ENCODE data around the gene MTX2. TPM values are rescaled to one million over a fixed set of nuclear protein-coding genes. Genes with fewer than 3 reads are reported as not detected.

Gene MTX2
- total RNA-seq, 4 donors from 2014 or later, result 17.6 to 33.1 (median 28.9) TPM

DNA sequence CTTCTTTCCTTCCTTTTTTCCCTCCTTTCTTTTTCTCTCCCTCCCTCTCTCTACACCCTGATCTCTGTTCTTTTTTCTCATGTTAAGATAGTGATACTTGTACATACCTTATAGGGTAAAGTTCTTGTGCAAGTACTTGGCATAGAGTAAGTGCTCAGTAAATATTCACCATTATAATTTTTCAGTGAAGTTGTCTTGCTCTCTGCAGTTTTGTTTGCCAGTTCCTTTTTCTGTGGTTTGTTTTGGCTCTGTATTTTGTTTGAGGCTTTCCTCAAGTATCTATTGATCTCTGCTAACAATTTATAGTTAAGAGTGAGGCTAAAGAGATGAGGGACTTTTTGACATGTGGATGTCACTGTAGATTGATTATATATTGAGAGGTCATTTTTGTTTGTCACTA lies 48.0 kb downstream of the MTX2 start:
- H3K9me3 ChIP-seq, result no peaks in the 10 kb centered on the region
- H3K27ac ChIP-seq, result no peak overlapping the region
- H3K27me3 ChIP-seq, result no peaks in the 10 kb centered on the region
- H3K4me1 ChIP-seq, result no peaks in the 10 kb centered on the region
- H3K36me3 ChIP-seq, result peaks cover 0 to 5% (median 0%) of the 10 kb centered on the region in 3 donors
- no peak overlapping the region for H3K4me3 ChIP-seq
- TF ChIP-seq, protein P1, sequence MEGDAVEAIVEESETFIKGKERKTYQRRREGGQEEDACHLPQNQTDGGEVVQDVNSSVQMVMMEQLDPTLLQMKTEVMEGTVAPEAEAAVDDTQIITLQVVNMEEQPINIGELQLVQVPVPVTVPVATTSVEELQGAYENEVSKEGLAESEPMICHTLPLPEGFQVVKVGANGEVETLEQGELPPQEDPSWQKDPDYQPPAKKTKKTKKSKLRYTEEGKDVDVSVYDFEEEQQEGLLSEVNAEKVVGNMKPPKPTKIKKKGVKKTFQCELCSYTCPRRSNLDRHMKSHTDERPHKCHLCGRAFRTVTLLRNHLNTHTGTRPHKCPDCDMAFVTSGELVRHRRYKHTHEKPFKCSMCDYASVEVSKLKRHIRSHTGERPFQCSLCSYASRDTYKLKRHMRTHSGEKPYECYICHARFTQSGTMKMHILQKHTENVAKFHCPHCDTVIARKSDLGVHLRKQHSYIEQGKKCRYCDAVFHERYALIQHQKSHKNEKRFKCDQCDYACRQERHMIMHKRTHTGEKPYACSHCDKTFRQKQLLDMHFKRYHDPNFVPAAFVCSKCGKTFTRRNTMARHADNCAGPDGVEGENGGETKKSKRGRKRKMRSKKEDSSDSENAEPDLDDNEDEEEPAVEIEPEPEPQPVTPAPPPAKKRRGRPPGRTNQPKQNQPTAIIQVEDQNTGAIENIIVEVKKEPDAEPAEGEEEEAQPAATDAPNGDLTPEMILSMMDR (IDR thresholded peaks at IDR 0.05), result no peak
- no peak for TF ChIP-seq POLR2A (IDR thresholded peaks at IDR 0.05)
- DNase-seq, result no peak

DNA sequence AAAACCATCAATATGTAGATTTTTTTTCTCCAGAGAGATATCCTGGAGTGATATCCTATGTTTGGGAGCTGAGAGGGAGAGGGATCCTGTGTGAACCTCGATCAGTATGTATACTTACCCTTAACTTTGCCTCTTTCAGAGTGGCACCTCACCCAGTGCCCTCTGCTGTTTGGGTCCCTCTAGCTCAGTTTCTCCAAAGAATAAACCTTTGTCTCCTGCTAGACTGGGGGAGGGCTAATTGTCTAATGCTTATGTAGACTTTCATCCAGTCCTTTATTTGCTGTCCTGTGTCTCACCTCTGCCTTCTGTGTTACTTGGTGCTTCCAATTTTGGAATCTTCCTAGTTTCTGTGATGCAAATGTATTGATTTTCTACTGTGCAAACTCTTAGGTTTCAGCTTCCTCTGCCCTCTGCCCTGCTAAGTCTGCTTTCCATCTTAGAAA lies 48.4 kb downstream of the MTX2 start:
- H3K9me3 ChIP-seq, result no peaks in the 10 kb centered on the region
- no peaks in the 10 kb centered on the region for H3K27me3 ChIP-seq
- DNase-seq, result no peak
- no peak overlapping the region for H3K27ac ChIP-seq
- no peaks in the 10 kb centered on the region for H3K4me1 ChIP-seq
- H3K36me3 ChIP-seq, result peaks cover 0 to 5% (median 0%) of the 10 kb centered on the region in 3 donors
- no peak overlapping the region for H3K4me3 ChIP-seq
- TF ChIP-seq POLR2A (IDR thresholded peaks at IDR 0.05), result no peak
- TF ChIP-seq, protein P1 (IDR thresholded peaks at IDR 0.05), result no peak

DNA sequence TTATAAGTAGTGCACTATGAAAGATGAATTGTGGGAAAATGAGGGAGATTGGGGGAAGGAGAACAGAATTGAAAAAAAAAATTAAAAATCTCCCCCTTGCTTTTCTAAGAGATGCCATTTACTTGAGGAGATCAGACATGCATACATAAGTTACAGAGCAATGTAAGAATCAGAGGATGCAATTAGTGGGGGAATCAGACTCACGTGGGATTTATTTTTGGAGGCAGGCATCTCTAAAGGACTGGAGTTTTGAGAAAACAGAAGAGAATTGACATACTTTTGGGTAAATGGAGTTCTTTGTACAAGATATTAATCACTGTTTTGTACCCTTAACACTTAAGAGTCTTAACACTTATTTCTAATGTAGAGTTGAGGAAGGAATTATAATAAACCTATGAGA lies 52.7 kb downstream of the MTX2 start:
- no peak overlapping the region for H3K27ac ChIP-seq
- H3K4me3 ChIP-seq, result no peak overlapping the region
- no peaks in the 10 kb centered on the region for H3K9me3 ChIP-seq
- no peak for DNase-seq
- no peaks in the 10 kb centered on the region for H3K36me3 ChIP-seq
- no peaks in the 10 kb centered on the region for H3K27me3 ChIP-seq
- no peaks in the 10 kb centered on the region for H3K4me1 ChIP-seq
- TF ChIP-seq POLR2A (IDR thresholded peaks at IDR 0.05), result no peak
- TF ChIP-seq, protein P1 (IDR thresholded peaks at IDR 0.05), result no peak

DNA sequence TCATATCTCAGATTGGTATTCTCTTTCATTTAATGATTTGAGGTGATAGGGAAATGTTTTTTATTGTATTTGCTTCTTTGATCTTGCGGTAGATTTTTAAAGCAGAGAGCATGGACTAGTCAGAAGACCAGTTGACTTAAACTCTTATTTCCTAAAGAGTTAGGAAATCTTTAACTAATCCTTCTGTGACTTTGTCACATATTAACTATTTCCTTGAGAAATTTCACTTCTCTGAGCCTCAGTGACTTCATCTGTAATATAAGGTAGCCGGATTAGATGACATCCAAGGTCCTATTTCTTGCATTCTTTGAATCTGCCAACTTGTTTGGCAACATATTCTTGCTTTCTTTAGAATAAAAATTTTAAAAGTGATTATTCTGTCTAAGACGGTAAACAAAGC lies 55.6 kb downstream of the MTX2 start:
- Histone ChIP-seq H3K4me3 (no peak overlapping the region), H3K27me3 (no peaks in the 10 kb centered on the region), H3K4me1 (no peaks in the 10 kb centered on the region), H3K9me3 (no peaks in the 10 kb centered on the region), H3K27ac (no peak overlapping the region), H3K36me3 (peaks cover 0 to 13% (median 0%) of the 10 kb centered on the region in 3 donors)
- no peak for DNase-seq
- TF ChIP-seq, protein P1 (IDR thresholded peaks at IDR 0.05), result no peak
- TF ChIP-seq POLR2A (IDR thresholded peaks at IDR 0.05), result no peak

DNA sequence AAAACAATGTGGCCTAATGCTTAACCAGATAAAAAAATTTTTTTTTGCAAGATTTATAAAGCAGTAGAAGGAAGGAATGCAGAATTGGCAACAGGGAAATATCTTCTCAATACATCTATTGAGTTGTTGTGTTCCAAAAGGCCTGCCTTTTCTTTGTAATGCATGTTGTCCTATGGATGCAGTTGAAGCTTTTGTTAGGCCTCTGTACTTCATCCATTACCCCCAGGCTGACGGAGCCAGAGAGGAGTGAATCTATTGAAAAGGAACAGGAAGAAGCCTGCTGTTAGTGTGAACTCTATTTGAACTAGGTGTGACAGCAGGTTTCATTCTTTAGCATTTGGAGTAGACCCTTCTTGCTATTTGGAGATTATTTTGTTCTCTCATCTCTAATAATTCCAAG lies 56.5 kb downstream of the MTX2 start:
- TF ChIP-seq, protein P1 (IDR thresholded peaks at IDR 0.05), result no peak
- no peak for TF ChIP-seq POLR2A (IDR thresholded peaks at IDR 0.05)
- no peak for DNase-seq
- no peaks in the 10 kb centered on the region for H3K9me3 ChIP-seq
- H3K4me1 ChIP-seq, result no peaks in the 10 kb centered on the region
- peaks cover 0 to 13% (median 0%) of the 10 kb centered on the region in 3 donors for H3K36me3 ChIP-seq
- H3K27ac ChIP-seq, result no peak overlapping the region
- H3K27me3 ChIP-seq, result no peaks in the 10 kb centered on the region
- H3K4me3 ChIP-seq, result no peak overlapping the region

DNA sequence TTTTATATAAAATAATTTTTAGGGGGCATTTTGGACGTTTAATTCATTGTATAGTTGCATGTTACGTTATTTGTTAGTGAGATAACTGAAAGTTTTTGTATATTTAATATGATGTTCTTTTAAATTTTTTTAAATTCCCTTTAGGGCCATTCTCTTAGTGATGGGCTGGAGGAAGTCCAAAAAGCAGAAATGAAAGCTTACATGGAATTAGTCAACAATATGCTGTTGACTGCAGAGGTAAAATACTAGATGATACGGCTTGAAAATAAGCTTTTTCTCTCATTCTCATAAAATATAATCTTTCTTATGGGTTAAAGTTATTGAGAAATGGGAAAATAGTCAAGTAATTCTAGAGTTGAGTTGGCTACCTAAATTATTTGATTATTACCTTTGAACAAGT lies 58.9 kb downstream of the MTX2 start:
- no peak for DNase-seq
- Histone ChIP-seq H3K4me1 (no peaks in the 10 kb centered on the region), H3K36me3 (peaks cover 0 to 13% (median 0%) of the 10 kb centered on the region in 3 donors), H3K27ac (no peak overlapping the region), H3K9me3 (no peaks in the 10 kb centered on the region), H3K4me3 (no peak overlapping the region), H3K27me3 (no peaks in the 10 kb centered on the region)
- TF ChIP-seq, protein P1 (IDR thresholded peaks at IDR 0.05), result no peak
- TF ChIP-seq POLR2A (IDR thresholded peaks at IDR 0.05), result no peak
